ENCODE data around the gene LIN7A. TPM values are rescaled to one million over a fixed set of nuclear protein-coding genes. Genes with fewer than 3 reads are reported as not detected.

LIN7A gene
- total RNA-seq, 1 experiment from 2014 or later, result not detected

DNA sequence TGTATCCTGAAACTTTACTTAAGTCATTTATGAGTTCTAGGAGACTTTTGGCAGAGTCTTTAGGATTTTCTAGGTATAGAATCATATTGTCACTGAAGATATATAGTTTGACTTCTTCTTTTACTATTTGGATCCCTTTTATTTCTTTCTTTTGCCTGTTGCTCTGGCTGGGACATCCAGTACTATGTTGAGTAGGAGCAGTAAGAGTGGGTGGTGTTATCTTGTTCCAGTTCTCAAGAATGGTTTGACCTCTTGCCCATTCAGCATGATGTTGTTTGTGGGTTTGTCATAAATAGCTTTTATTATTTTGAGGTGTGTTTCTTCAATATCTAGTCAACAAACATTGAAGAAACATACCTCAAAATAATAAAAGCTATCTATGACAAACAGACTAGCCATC lies 35.0 kb downstream of the LIN7A start:
- in situ Hi-C loops (cut with HindIII; ENCODE audit: low pct_unique_long_range_greater_than_20kb, low sequenced_read_pairs) (no loop called here), intact Hi-C loops (cut with micrococcal nuclease; ENCODE audit: unreplicated experiment) (no loop called here)
- no peak for DNase-seq (ENCODE audit: low read depth, low spot score)
- Histone ChIP-seq H3K4me3 (ENCODE audit: low read depth in 2 of 2, low read length in 2 of 2) (no peak overlapping the region), H3K36me3 (ENCODE audit: control insufficient read depth, insufficient read depth, low read length) (no peaks in the 10 kb centered on the region), H3K9me3 (ENCODE audit: control insufficient read depth, insufficient read depth, low read depth, low read length) (no peaks in the 10 kb centered on the region), H3K27me3 (ENCODE audit: control insufficient read depth, insufficient read depth, low read length) (no peaks in the 10 kb centered on the region), H3K4me1 (ENCODE audit: control insufficient read depth, insufficient read depth, low read length) (no peaks in the 10 kb centered on the region), H3K27ac (ENCODE audit: low read length) (no peak overlapping the region)
- ChIA-PET POLR2A (no interaction called here), CTCF (no interaction called here)
- TF ChIP-seq SIN3A (IDR thresholded peaks at IDR 0.05; ENCODE audit: borderline replicate concordance, insufficient read depth, low read depth, low read length) (no peak), REST (IDR thresholded peaks at IDR 0.05; ENCODE audit: insufficient read depth in 1 of 2, low read depth in 2 of 2, low read length in 1 of 2) (no peak), POLR2AphosphoS5 (IDR thresholded peaks at IDR 0.05; ENCODE audit: low read depth, low read length) (no peak), TCF7L2 (IDR thresholded peaks at IDR 0.05; ENCODE audit: low read depth, low read length) (no peak)
- TF ChIP-seq, protein P1, sequence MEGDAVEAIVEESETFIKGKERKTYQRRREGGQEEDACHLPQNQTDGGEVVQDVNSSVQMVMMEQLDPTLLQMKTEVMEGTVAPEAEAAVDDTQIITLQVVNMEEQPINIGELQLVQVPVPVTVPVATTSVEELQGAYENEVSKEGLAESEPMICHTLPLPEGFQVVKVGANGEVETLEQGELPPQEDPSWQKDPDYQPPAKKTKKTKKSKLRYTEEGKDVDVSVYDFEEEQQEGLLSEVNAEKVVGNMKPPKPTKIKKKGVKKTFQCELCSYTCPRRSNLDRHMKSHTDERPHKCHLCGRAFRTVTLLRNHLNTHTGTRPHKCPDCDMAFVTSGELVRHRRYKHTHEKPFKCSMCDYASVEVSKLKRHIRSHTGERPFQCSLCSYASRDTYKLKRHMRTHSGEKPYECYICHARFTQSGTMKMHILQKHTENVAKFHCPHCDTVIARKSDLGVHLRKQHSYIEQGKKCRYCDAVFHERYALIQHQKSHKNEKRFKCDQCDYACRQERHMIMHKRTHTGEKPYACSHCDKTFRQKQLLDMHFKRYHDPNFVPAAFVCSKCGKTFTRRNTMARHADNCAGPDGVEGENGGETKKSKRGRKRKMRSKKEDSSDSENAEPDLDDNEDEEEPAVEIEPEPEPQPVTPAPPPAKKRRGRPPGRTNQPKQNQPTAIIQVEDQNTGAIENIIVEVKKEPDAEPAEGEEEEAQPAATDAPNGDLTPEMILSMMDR (IDR thresholded peaks at IDR 0.05), result no peak
- ATAC-seq, result no peak
- BruUV-seq (replicated peaks), result no TSS peak

DNA sequence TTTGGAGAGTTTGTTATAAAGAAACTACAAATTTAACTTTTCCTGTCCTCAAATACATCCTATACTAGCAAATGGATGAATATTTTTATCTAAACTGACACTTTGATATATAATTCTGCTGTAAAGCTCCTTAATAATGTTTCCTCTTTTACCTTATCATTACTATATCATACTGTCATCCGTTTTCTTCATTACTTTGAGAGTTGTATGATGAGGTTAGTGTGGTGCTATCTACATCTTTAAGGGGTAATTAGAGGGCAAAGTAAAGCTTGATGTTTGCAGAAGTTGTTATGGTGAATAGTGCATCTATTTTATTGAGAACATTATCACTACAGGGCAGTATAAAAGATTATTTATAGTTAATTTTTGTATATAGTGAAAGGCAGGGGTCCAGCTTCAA lies 36.1 kb downstream of the LIN7A start:
- no TSS peak for BruUV-seq (replicated peaks)
- intact Hi-C loops (cut with micrococcal nuclease; ENCODE audit: unreplicated experiment) (no loop called here), in situ Hi-C loops (cut with HindIII; ENCODE audit: low pct_unique_long_range_greater_than_20kb, low sequenced_read_pairs) (no loop called here)
- no peak for TF ChIP-seq TCF7L2 (IDR thresholded peaks at IDR 0.05; ENCODE audit: low read depth, low read length)
- no peak for TF ChIP-seq POLR2AphosphoS5 (IDR thresholded peaks at IDR 0.05; ENCODE audit: low read depth, low read length)
- TF ChIP-seq SIN3A (IDR thresholded peaks at IDR 0.05; ENCODE audit: borderline replicate concordance, insufficient read depth, low read depth, low read length), result no peak
- TF ChIP-seq, protein P1 (IDR thresholded peaks at IDR 0.05), result no peak
- no peak for TF ChIP-seq REST (IDR thresholded peaks at IDR 0.05; ENCODE audit: insufficient read depth in 1 of 2, low read depth in 2 of 2, low read length in 1 of 2)
- POLR2A ChIA-PET, result no interaction called here
- Histone ChIP-seq H3K4me1 (ENCODE audit: control insufficient read depth, insufficient read depth, low read length) (no peaks in the 10 kb centered on the region), H3K4me3 (ENCODE audit: low read depth in 2 of 2, low read length in 2 of 2) (no peak overlapping the region), H3K9me3 (ENCODE audit: control insufficient read depth, insufficient read depth, low read depth, low read length) (no peaks in the 10 kb centered on the region), H3K36me3 (ENCODE audit: control insufficient read depth, insufficient read depth, low read length) (no peaks in the 10 kb centered on the region), H3K27me3 (ENCODE audit: control insufficient read depth, insufficient read depth, low read length) (no peaks in the 10 kb centered on the region), H3K27ac (ENCODE audit: low read length) (no peak overlapping the region)
- DNase-seq (ENCODE audit: low read depth, low spot score) (no peak), ATAC-seq (no peak)
- CTCF ChIA-PET, result no interaction called here

Data from Panc1 (cell line).